SK-N-MC (cell line): ENCODE data around the gene GABPB2.

Experiments used
- EZH2 ChIP-seq: fragments of 200-600 bp; sonication (generic); IDR thresholded peaks from one replicate; pipeline ENCODE4 v1.6.1; 2017; ENCODE audit warnings: antibody characterized with exemption
- FOXP2 ChIP-seq: optimal IDR thresholded peaks from 2 replicates; pipeline ENCODE3; 2011; ENCODE audit warnings: mild to moderate bottlenecking, moderate library complexity; ENCODE audit not compliant: insufficient read depth; ENCODE audit errors: extremely low read length, control extremely low read depth
- POLR2AphosphoS5 ChIP-seq: IDR thresholded peaks from 2 replicates; pipeline ENCODE4 v1.6.1; 2012; ENCODE audit warnings: mild to moderate bottlenecking, low read depth, low read length, borderline replicate concordance

DNA sequence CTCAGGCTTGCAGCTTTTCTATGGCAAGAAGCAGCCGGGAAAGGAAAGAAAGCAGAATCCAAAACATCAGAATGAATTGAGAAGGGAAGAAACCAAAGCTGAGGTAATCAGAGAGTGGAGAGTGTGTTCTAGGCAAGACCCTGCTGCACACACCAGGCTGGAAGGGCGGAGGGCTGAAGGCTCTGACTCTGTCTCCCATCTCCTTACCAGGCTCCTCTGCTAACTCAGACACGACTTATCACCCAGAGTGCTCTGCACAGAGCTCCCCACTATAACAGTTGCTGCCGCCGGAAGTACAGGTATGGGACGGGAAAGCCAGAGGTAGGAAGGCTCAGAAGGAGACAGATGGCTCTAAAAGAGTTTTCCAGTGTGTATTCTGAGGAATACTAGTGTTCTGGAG lies 96.6 kb downstream of the GABPB2 start:
- no peak for TF ChIP-seq POLR2AphosphoS5
- no peak for TF ChIP-seq EZH2
- TF ChIP-seq FOXP2 = no peak
